ENCODE data around the gene TBC1D10A. TPM values are rescaled to one million over a fixed set of nuclear protein-coding genes. Genes with fewer than 3 reads are reported as not detected.

TBC1D10A gene
- total RNA-seq, 4 donors from 2014 or later, result 38.3 to 49.2 (median 43.0) TPM

GRCh38 chr22:30272781-30273601, 53.8 kb downstream of the TBC1D10A start:
- H3K36me3 ChIP-seq, result no peaks in the 10 kb centered on the region
- H3K27ac ChIP-seq, result no peak overlapping the region
- peaks cover 27% of the 10 kb centered on the region for H3K4me1 ChIP-seq
- no peaks in the 10 kb centered on the region for H3K9me3 ChIP-seq
- TF ChIP-seq POLR2A (IDR thresholded peaks at IDR 0.05), result no peak
- TF ChIP-seq CTCF (IDR thresholded peaks at IDR 0.05), result no peak
- TF ChIP-seq POLR2AphosphoS5 (IDR thresholded peaks at IDR 0.05), result no peak
- no peak for TF ChIP-seq EP300 (IDR thresholded peaks at IDR 0.05)
- WGBS, result 83% methylated on average over 13 of the region's 16 CpGs
- H3K4me3 ChIP-seq, result no peak overlapping the region
- no peak for DNase-seq (ENCODE audit: low spot score in 2 of 2)
- H3K27me3 ChIP-seq, result no peaks in the 10 kb centered on the region

- Histone ChIP-seq H3K4me1 (peaks cover 15% of the 10 kb centered on the region), H3K9me3 (no peaks in the 10 kb centered on the region), H3K4me3 (no peak overlapping the region), H3K27ac (no peak overlapping the region), H3K36me3 (no peaks in the 10 kb centered on the region), H3K27me3 (no peaks in the 10 kb centered on the region)
- TF ChIP-seq POLR2A (IDR thresholded peaks at IDR 0.05) (peak in 1 of 2 donors; percentile 17), POLR2AphosphoS5 (IDR thresholded peaks at IDR 0.05) (peak in 1 of 3 donors; percentile 15), CTCF (IDR thresholded peaks at IDR 0.05) (no peak)
- no peak for DNase-seq (ENCODE audit: low spot score in 2 of 2)
- WGBS, result 88% methylated on average over 16 of the region's 16 CpGs
Measured at GRCh38 chr22:30270832-30271231, 55.9 kb downstream of the TBC1D10A start.

- TF ChIP-seq POLR2AphosphoS5 (IDR thresholded peaks at IDR 0.05), result no peak
- TF ChIP-seq POLR2A (IDR thresholded peaks at IDR 0.05), result no peak
- Histone ChIP-seq H3K4me3 (no peak overlapping the region), H3K27ac (no peak overlapping the region), H3K27me3 (no peaks in the 10 kb centered on the region), H3K36me3 (no peaks in the 10 kb centered on the region), H3K4me1 (peaks cover 3% of the 10 kb centered on the region), H3K9me3 (no peaks in the 10 kb centered on the region)
- no peak for DNase-seq (ENCODE audit: low spot score in 2 of 2)
- 84% methylated on average over 8 of the region's 8 CpGs for WGBS
Measured at GRCh38 chr22:30268331-30268730, 58.4 kb downstream of the TBC1D10A start.

- DNase-seq (ENCODE audit: low spot score in 2 of 2), result no peak
- H3K27me3 ChIP-seq, result no peaks in the 10 kb centered on the region
- H3K4me1 ChIP-seq, result peaks cover 8% of the 10 kb centered on the region
- H3K9me3 ChIP-seq, result no peaks in the 10 kb centered on the region
- H3K4me3 ChIP-seq, result no peak overlapping the region
- no peak overlapping the region for H3K27ac ChIP-seq
- H3K36me3 ChIP-seq, result no peaks in the 10 kb centered on the region
- no peak for TF ChIP-seq POLR2A (IDR thresholded peaks at IDR 0.05)
- no peak for TF ChIP-seq CTCF (IDR thresholded peaks at IDR 0.05)
- no peak for TF ChIP-seq POLR2AphosphoS5 (IDR thresholded peaks at IDR 0.05)
- TF ChIP-seq EP300 (IDR thresholded peaks at IDR 0.05), result no peak
- WGBS, result 87% methylated on average over 14 of the region's 14 CpGs
Measured at GRCh38 chr22:30267382-30268302, 59.1 kb downstream of the TBC1D10A start.

GRCh38 chr22:30266445-30267381, 60.0 kb downstream of the TBC1D10A start, which contains the start of gene OSM:
Gene OSM, minus strand, starts transcription at chr22:30266851. Its CDS starts 52 bp downstream, at chr22:30266799.
- Histone ChIP-seq H3K36me3 (no peaks in the 10 kb centered on the region), H3K27ac (peak within 1 kb of the TSS; percentile 15), H3K27me3 (no peaks in the 10 kb centered on the region), H3K9me3 (no peaks in the 10 kb centered on the region), H3K4me3 (peak within 1 kb of the TSS; percentile 36), H3K4me1 (peaks cover 16% of the 10 kb centered on the region)
- DNase-seq (ENCODE audit: low spot score in 2 of 2), result peak in 1 of 2 donors; percentile 90
- TF ChIP-seq POLR2A (IDR thresholded peaks at IDR 0.05) (no peak), EP300 (IDR thresholded peaks at IDR 0.05) (no peak), CTCF (IDR thresholded peaks at IDR 0.05) (no peak), POLR2AphosphoS5 (IDR thresholded peaks at IDR 0.05) (no peak)
- WGBS, result 81% methylated on average over 22 of the region's 35 CpGs
